Psoas muscle (tissue), 8 donors: ENCODE data around the gene OR10C1. TPM values are rescaled to one million over a fixed set of nuclear protein-coding genes. Genes with fewer than 3 reads are reported as not detected.
"Not testable (repeated sequence)": the region's sequence is repeated elsewhere in the genome, so short reads cannot be mapped to it uniquely, and the experiment has no call there.

Source experiments
- ATAC-seq, 4 donors: fragments of 200-7000 bp; cut with Tn5 transposase; one replicate each; pipeline ENCODE4 v1.9.1; 2020; ENCODE audit warnings: moderate library complexity in 3 of 4, mild to moderate bottlenecking in 2 of 4
- DNase-seq, 2 donors: peaks; one replicate each; pipeline ENCODE4 v3.0.0-alpha.2; 2020
- H3K27ac ChIP-seq: fragments of 200-600 bp; one replicate; pipeline ENCODE4 v1.8.0; 2022
- H3K27me3 ChIP-seq, 3 donors: fragments of 200-600 bp in 1 of 3; one replicate each; pipeline versions ENCODE4 v1.6.1 to v1.8.0; 2013 to 2022; ENCODE audit warnings: low read length in 2 of 3, mild to moderate bottlenecking in 2 of 3, moderate library complexity in 1 of 3; ENCODE audit not compliant: insufficient read depth in 3 of 3
- H3K36me3 ChIP-seq, 2 donors: fragments of 200-600 bp in 1 of 2; one replicate each; pipeline versions ENCODE4 v1.6.1 to v1.8.0; 2013 to 2022; ENCODE audit warnings: low read depth in 1 of 2, mild to moderate bottlenecking in 1 of 2, moderate library complexity in 1 of 2; ENCODE audit not compliant: insufficient read depth in 1 of 2
- H3K4me1 ChIP-seq: fragments of 200-600 bp; one replicate; pipeline ENCODE4 v1.8.0; 2022
- H3K4me3 ChIP-seq: fragments of 200-600 bp; one replicate; pipeline ENCODE4 v1.8.0; 2022; ENCODE audit warnings: mild to moderate bottlenecking
- H3K9me3 ChIP-seq: fragments of 200-600 bp; one replicate; pipeline ENCODE4 v1.8.0; 2022
- CTCF ChIP-seq: fragments of 200-600 bp; IDR thresholded peaks from one replicate; pipeline ENCODE4 v1.8.0; 2022; ENCODE audit warnings: antibody characterized with exemption
- WGBS, 3 donors: extraction: QIAGEN DNeasy Blood & Tissue Kit; methylation state at CpG; one replicate each; pipeline versions ENCODE4 v1.1.6 to v1.1.7; 2013; 5-methylcytosine and 5-hydroxymethylcytosine counted together
- intact Hi-C, 2 donors: fragments of 100-400 bp; cut with DNase I; formaldehyde crosslinking; loops; one replicate each; pipeline versions ENCODE4 v1.11.0 to v1.14.2; 2022
- polyA plus RNA-seq, 3 donors: library from polyadenylated mRNA; stranded (reverse); fragments of 200-250 nt; gene quantifications; one replicate each; pipeline ENCODE4 v1.2.3, GENCODE V29; 2013
- total RNA-seq, 4 donors: library from RNA; stranded (reverse); fragmentation: NEBNext Ultra II Directional in 2 of 4; extraction: Animal tissue kit (Norgen Biotek cat#: 25700) in 2 of 4; gene quantifications; one replicate each; pipeline versions ENCODE4 v1.2.1 to v1.2.4, GENCODE V29; 2021 to 2023
- donor health status: healthy with polysubstance abuse.
- donor health status: DM: no; HTN: no; CAD: no; lungs with moderate emphysema.
- donor health status: Bipolar disorder and iron deficiency.
- donor health status: healthy.
- donor health status: DM: yes; HTN: yes; CAD: no.
- donor health status: DM: no; HTN: no; CAD: no.
- donor health status: DM: no; HTN: no; CAD: no.
- donor health status: DM: yes; HTN: yes; CAD: no.

OR10C1 gene
- total and polyA plus RNA-seq, 7 donors: not detected

GRCh38 chr6:29442719-29443118, 3.6 kb downstream of the OR10C1 start:
- Histone ChIP-seq H3K27me3 (peaks cover 0 to 5% (median 0%) of the 10 kb centered on the region in 3 donors), H3K36me3 (no peaks in the 10 kb centered on the region), H3K4me1 (no peaks in the 10 kb centered on the region), H3K27ac (no peak overlapping the region), H3K9me3 (no peaks in the 10 kb centered on the region), H3K4me3 (no peak overlapping the region)
- DNase-seq: no peak
- no peak for TF ChIP-seq CTCF
- ATAC-seq: no peak
- WGBS, 3 donors: 86 to 92% (median 87%) methylated on average over 1 of the region's 1 CpG
- intact Hi-C loops: no loop called here

- 69 to 76% (median 76%) methylated on average over 1 of the region's 1 CpG for WGBS, 3 donors
- ATAC-seq, intact Hi-C loops, H3K4me3 ChIP-seq, H3K4me1 ChIP-seq, H3K36me3 ChIP-seq, H3K27me3 ChIP-seq, DNase-seq, H3K9me3 ChIP-seq, H3K27ac ChIP-seq: not testable (repeated sequence)
These were observed 4.9 kb downstream of the OR10C1 start for GRCh38 chr6:29444031-29444430.

- intact Hi-C loops: no loop called here
- 56 to 92% (median 89%) methylated on average over 1 of the region's 1 CpG for WGBS, 3 donors
- no peak overlapping the region for H3K4me3 ChIP-seq
These were observed 8.6 kb downstream of the OR10C1 start for GRCh38 chr6:29447670-29448069.

GRCh38 chr6:29451471-29452193, 12.5 kb downstream of the OR10C1 start:
- 75 to 84% (median 84%) methylated on average over 3 of the region's 3 CpGs for WGBS, 3 donors
- no peaks in the 10 kb centered on the region for H3K9me3 ChIP-seq
- no peak overlapping the region for H3K4me3 ChIP-seq
- H3K27ac ChIP-seq: no peak overlapping the region
- no peaks in the 10 kb centered on the region for H3K4me1 ChIP-seq
- intact Hi-C loops: no loop called here
- no peaks in the 10 kb centered on the region for H3K27me3 ChIP-seq
- H3K36me3 ChIP-seq: no peaks in the 10 kb centered on the region
- ATAC-seq: no peak
- TF ChIP-seq CTCF: no peak
- no peak for DNase-seq

More at GRCh38 chr6:29447670-29448069, 8.6 kb downstream of the OR10C1 start:
- no peak for ATAC-seq
- H3K4me1 ChIP-seq: no peaks in the 10 kb centered on the region
- DNase-seq: no peak
- no peaks in the 10 kb centered on the region for H3K9me3 ChIP-seq
- no peak for TF ChIP-seq CTCF
- H3K27ac ChIP-seq: no peak overlapping the region
- H3K27me3 ChIP-seq: no peaks in the 10 kb centered on the region
- H3K36me3 ChIP-seq: no peaks in the 10 kb centered on the region

- intact Hi-C loops: no loop called here
- TF ChIP-seq CTCF: no peak
- no peaks in the 10 kb centered on the region for H3K4me1 ChIP-seq
- no peak within 1 kb of the TSS for H3K4me3 ChIP-seq
- no peak for ATAC-seq
- no peak for DNase-seq
- H3K9me3 ChIP-seq: no peaks in the 10 kb centered on the region
- H3K36me3 ChIP-seq: no peaks in the 10 kb centered on the region
- H3K27me3 ChIP-seq: no peaks in the 10 kb centered on the region
- H3K27ac ChIP-seq: no peak within 1 kb of the TSS
- 50 to 62% (median 55%) methylated on average over 2 of the region's 2 CpGs for WGBS, 3 donors
These were observed 17.9 kb downstream of the OR10C1 start, which contains the start of the genes OR11A1 and OR2H1 for GRCh38 chr6:29456971-29457370. OR11A1 (minus strand) TSS chr6:29457071; CDS start chr6:29427641, 29,430 bp downstream. OR2H1 (plus strand) TSS chr6:29457155; CDS start chr6:29461770, 4,615 bp downstream.
